ENCODE measurements around the gene MAPK8IP3.

GRCh38 chr16:1749152-1750117 is 43.4 kb downstream of the MAPK8IP3 start:
- TF ChIP-seq CTCF (IDR thresholded peaks at IDR 0.05) (no peak), NFYB (CRISPR knock-in tag; conservative IDR thresholded peaks at IDR 0.05; ENCODE audit: low read depth) (no peak), MLX (CRISPR knock-in tag; IDR thresholded peaks at IDR 0.05) (no peak), CREB1 (CRISPR knock-in tag; IDR thresholded peaks at IDR 0.05) (no peak), ZNF281 (CRISPR knock-in tag; IDR thresholded peaks at IDR 0.05) (no peak), ESRRA (CRISPR knock-in tag; IDR thresholded peaks at IDR 0.05; ENCODE audit: borderline replicate concordance) (no peak), ZNF138 (CRISPR knock-in tag; conservative IDR thresholded peaks at IDR 0.05) (no peak), FOXP1 (CRISPR knock-in tag; IDR thresholded peaks at IDR 0.05; ENCODE audit: borderline replicate concordance) (no peak), JUN (CRISPR knock-in tag; IDR thresholded peaks at IDR 0.05) (no peak), USF1 (CRISPR knock-in tag; IDR thresholded peaks at IDR 0.05) (no peak), TCF7 (CRISPR knock-in tag; IDR thresholded peaks at IDR 0.05; ENCODE audit: low read depth) (no peak), FOXP4 (CRISPR knock-in tag; IDR thresholded peaks at IDR 0.05) (no peak), E2F1 (CRISPR knock-in tag; IDR thresholded peaks at IDR 0.05) (no peak), SOX15 (CRISPR knock-in tag; IDR thresholded peaks at IDR 0.05) (no peak)
